Keratinocyte (primary cell): Measurements from ENCODE around the gene ITGB8. TPM values are rescaled to one million over a fixed set of nuclear protein-coding genes. Genes with fewer than 3 reads are reported as not detected.
A peak's percentile ranks its signal among the peaks of the same experiment; 100 is the strongest.

Experiments
- DNase-seq: peaks from one replicate; pipeline ENCODE4 v3.0.0-alpha.2; 2011; ENCODE audit warnings: low read depth, missing footprints, low spot score
- FAIRE-seq: peaks from 2 replicates; lab custom pipeline; 2011; peaks lifted over from hg19 to GRCh38; lab: Jason Lieb, UNC
- H2AFZ ChIP-seq: 2 replicates; pipeline ENCODE4 v1.6.0; 2012; ENCODE audit warnings: low read length, control low read depth, inconsistent platforms; ENCODE audit not compliant: control insufficient read depth
- H3K27ac ChIP-seq: 2 replicates; pipeline ENCODE4 v1.5.1; 2011; ENCODE audit warnings: low read length; ENCODE audit not compliant: control insufficient read depth, insufficient read depth
- H3K27me3 ChIP-seq: 3 replicates; pipeline ENCODE4 v1.6.0; 2011; ENCODE audit warnings: low read length; ENCODE audit not compliant: control insufficient read depth, insufficient read depth; ENCODE audit errors: extremely low read depth
- H3K36me3 ChIP-seq, 2 experiments: 2 replicates in 1 of 2; 3 replicates in 1 of 2; pipeline ENCODE4 v1.5.1; 2011; ENCODE audit warnings: low read length in 2 of 2, mild to moderate bottlenecking in 1 of 2; ENCODE audit not compliant: control insufficient read depth in 2 of 2, insufficient read depth in 2 of 2; ENCODE audit errors: extremely low read depth in 1 of 2
- H3K4me1 ChIP-seq: 3 replicates; pipeline ENCODE4 v1.5.1; 2011; ENCODE audit warnings: low read length; ENCODE audit not compliant: control insufficient read depth, insufficient read depth; ENCODE audit errors: extremely low read depth
- H3K4me2 ChIP-seq: 3 replicates; pipeline ENCODE4 v1.6.0; 2011; ENCODE audit warnings: low read depth, low read length; ENCODE audit not compliant: control insufficient read depth, insufficient read depth; ENCODE audit errors: extremely low read depth
- H3K4me3 ChIP-seq, 3 experiments: fragments of 200-600 bp in 1 of 3; sonication (generic) in 1 of 3; 2 replicates in 2 of 3; 3 replicates in 1 of 3; pipeline ENCODE4 v1.5.1; 2011 to 2016; ENCODE audit warnings: low read length in 3 of 3, mild to moderate bottlenecking in 3 of 3, control low read depth in 2 of 3, inconsistent platforms in 1 of 3, low read depth in 1 of 3, mixed read lengths in 1 of 3, mixed run types in 1 of 3, moderate library complexity in 1 of 3; ENCODE audit not compliant: control insufficient read depth in 2 of 3, insufficient read depth in 2 of 3; ENCODE audit errors: extremely low read depth in 1 of 3
- H3K79me2 ChIP-seq: 2 replicates; pipeline ENCODE4 v1.6.0; 2012; ENCODE audit warnings: low read length; ENCODE audit not compliant: control insufficient read depth, insufficient read depth
- H3K9ac ChIP-seq: 3 replicates; pipeline ENCODE4 v1.6.0; 2011; ENCODE audit warnings: low read length; ENCODE audit not compliant: control insufficient read depth, insufficient read depth; ENCODE audit errors: extremely low read depth
- H3K9me1 ChIP-seq: 3 replicates; pipeline ENCODE4 v1.6.0; 2011; ENCODE audit warnings: low read length; ENCODE audit not compliant: control insufficient read depth, insufficient read depth; ENCODE audit errors: extremely low read depth
- H3K9me3 ChIP-seq: 2 replicates; pipeline ENCODE4 v1.5.1; 2012; ENCODE audit warnings: low read depth, low read length; ENCODE audit not compliant: control insufficient read depth
- H4K20me1 ChIP-seq: 3 replicates; pipeline ENCODE4 v1.6.0; 2011; ENCODE audit warnings: low read length; ENCODE audit not compliant: control insufficient read depth, insufficient read depth; ENCODE audit errors: extremely low read depth
- CTCF ChIP-seq, 3 experiments: IDR thresholded peaks in 1 of 3; conservative IDR thresholded peaks in 1 of 3; optimal IDR thresholded peaks in 1 of 3; 2 replicates in 2 of 3; 3 replicates in 1 of 3; pipeline versions ENCODE3 to v1.5.1; 2011; ENCODE audit warnings: low read length in 3 of 3, mild to moderate bottlenecking in 3 of 3, moderate library complexity in 2 of 3, control low read depth in 1 of 3, inconsistent platforms in 1 of 3; ENCODE audit not compliant: insufficient read depth in 2 of 3; ENCODE audit errors: extremely low read depth in 1 of 3
- EZH2 ChIP-seq: IDR thresholded peaks from one replicate; pipeline ENCODE4 v1.6.1; 2012; ENCODE audit warnings: inconsistent platforms, mild to moderate bottlenecking, low read length, moderate library complexity
- dilution Hi-C: fragments of 300-500 bp; cut with MboI; formaldehyde crosslinking; loops from one replicate; pipeline ENCODE4 v1.7.0; 2020; ENCODE audit warnings: low sequenced_read_pairs; ENCODE audit not compliant: extremely low pct_ligation_motif_present
- polyA plus RNA-seq, 5 experiments: library from polyadenylated mRNA; depleted of rRNA in 3 of 5; stranded (reverse) in 3 of 5; stranded (forward) in 1 of 5; unstranded in 1 of 5; fragments of >200 nt; gene quantifications; 1 replicate in 1 of 5; 2 replicates in 3 of 5; 3 replicates in 1 of 5; pipeline versions ENCODE4 v1.2.1 to v1.2.3, GENCODE V29; 2011 to 2012; ENCODE audit warnings: missing spikeins in 2 of 5, low read depth in 1 of 5, low replicate concordance in 1 of 5

Gene ITGB8
- polyA plus RNA-seq, 1 donor (not counting 4 experiments of a cell fraction or from before 2014, with no cell fraction given), result 10.9 TPM

GRCh38 chr7:20358106-20358505, 27.4 kb downstream of the ITGB8 start:
- Histone ChIP-seq H3K36me3 (peaks cover 0 to 2% of the 10 kb centered on the region in 2 experiments), H4K20me1 (no peaks in the 10 kb centered on the region), H3K4me3 (no peak overlapping the region), H3K4me1 (peaks cover 41% of the 10 kb centered on the region), H3K9me3 (no peaks in the 10 kb centered on the region), H3K27me3 (no peaks in the 10 kb centered on the region), H3K4me2 (no peak overlapping the region), H3K27ac (no peak overlapping the region), H3K9ac (no peak overlapping the region), H2AFZ (no peak overlapping the region), H3K79me2 (peaks cover 6% of the 10 kb centered on the region), H3K9me1 (no peaks in the 10 kb centered on the region)
- no peak for DNase-seq
- TF ChIP-seq CTCF (optimal IDR thresholded peaks at IDR 0.05 in 1 of 3, IDR thresholded peaks at IDR 0.05 in 1 of 3, conservative IDR thresholded peaks at IDR 0.05 in 1 of 3; ENCODE audit: extremely low read depth in 1 of 3, insufficient read depth in 2 of 3, low read length in 3 of 3), result no peak
- no peak for TF ChIP-seq EZH2
- no peak for FAIRE-seq
- dilution Hi-C loops, result no loop called here

GRCh38 chr7:20358762-20359282, 28.1 kb downstream of the ITGB8 start:
- no peaks in the 10 kb centered on the region for H4K20me1 ChIP-seq
- peak; percentile 5 for FAIRE-seq
- no peaks in the 10 kb centered on the region for H3K9me1 ChIP-seq
- no peak overlapping the region for H3K4me3 ChIP-seq
- H3K79me2 ChIP-seq, result peaks cover 6% of the 10 kb centered on the region
- H3K36me3 ChIP-seq, result peaks cover 0 to 2% of the 10 kb centered on the region in 2 experiments
- H3K4me1 ChIP-seq, result peaks cover 36% of the 10 kb centered on the region
- no peak for DNase-seq
- no peak overlapping the region for H3K4me2 ChIP-seq
- no peaks in the 10 kb centered on the region for H3K27me3 ChIP-seq
- dilution Hi-C loops, result no loop called here
- no peak overlapping the region for H2AFZ ChIP-seq
- H3K27ac ChIP-seq, result no peak overlapping the region
- no peak overlapping the region for H3K9ac ChIP-seq
- TF ChIP-seq CTCF (optimal IDR thresholded peaks at IDR 0.05 in 1 of 3, IDR thresholded peaks at IDR 0.05 in 1 of 3, conservative IDR thresholded peaks at IDR 0.05 in 1 of 3; ENCODE audit: extremely low read depth in 1 of 3, insufficient read depth in 2 of 3, low read length in 3 of 3), result no peak
- TF ChIP-seq EZH2, result no peak
- no peaks in the 10 kb centered on the region for H3K9me3 ChIP-seq
